ENCODE measurements around the gene SLC15A3. TPM values are rescaled to one million over a fixed set of nuclear protein-coding genes. Genes with fewer than 3 reads are reported as not detected.

Gene SLC15A3
- total RNA-seq, 1 donor from 2014 or later: 5.0 TPM

DNA sequence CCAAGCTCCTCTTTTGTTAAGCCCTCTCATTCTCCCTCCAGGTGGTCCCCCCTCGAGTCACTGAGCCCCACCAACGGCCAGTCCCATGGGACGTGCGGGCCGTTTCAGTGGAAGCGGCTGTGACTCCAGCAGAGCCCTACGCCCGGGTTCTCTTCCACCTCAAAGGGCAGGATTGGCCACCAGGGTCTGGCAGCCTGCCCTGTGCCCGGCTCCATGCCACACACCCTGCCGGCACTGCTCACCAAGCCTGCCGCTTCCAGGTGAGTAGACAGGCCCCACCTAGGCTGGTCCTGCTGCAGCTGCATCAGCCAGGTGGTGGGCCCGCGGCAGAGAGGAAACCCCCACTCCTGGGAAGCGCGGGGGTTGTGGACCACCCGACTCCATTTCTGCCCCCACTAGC is 24.4 kb downstream of the SLC15A3 start:
- Mint-ChIP-seq H3K36me3 (peaks cover 19% of the 10 kb centered on the region), H3K9me3 (no peaks in the 10 kb centered on the region), H3K4me3 (no peak overlapping the region), H3K27ac (no peak overlapping the region), H3K4me1 (peaks cover 12% of the 10 kb centered on the region), H3K27me3 (ENCODE audit: low read depth) (no peaks in the 10 kb centered on the region)
- TF ChIP-seq, protein P1, sequence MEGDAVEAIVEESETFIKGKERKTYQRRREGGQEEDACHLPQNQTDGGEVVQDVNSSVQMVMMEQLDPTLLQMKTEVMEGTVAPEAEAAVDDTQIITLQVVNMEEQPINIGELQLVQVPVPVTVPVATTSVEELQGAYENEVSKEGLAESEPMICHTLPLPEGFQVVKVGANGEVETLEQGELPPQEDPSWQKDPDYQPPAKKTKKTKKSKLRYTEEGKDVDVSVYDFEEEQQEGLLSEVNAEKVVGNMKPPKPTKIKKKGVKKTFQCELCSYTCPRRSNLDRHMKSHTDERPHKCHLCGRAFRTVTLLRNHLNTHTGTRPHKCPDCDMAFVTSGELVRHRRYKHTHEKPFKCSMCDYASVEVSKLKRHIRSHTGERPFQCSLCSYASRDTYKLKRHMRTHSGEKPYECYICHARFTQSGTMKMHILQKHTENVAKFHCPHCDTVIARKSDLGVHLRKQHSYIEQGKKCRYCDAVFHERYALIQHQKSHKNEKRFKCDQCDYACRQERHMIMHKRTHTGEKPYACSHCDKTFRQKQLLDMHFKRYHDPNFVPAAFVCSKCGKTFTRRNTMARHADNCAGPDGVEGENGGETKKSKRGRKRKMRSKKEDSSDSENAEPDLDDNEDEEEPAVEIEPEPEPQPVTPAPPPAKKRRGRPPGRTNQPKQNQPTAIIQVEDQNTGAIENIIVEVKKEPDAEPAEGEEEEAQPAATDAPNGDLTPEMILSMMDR (IDR thresholded peaks at IDR 0.05; ENCODE audit: unreplicated experiment): no peak
- DNase-seq (ENCODE audit: low spot score in 2 of 2, unreplicated experiment in 2 of 2): no peak

DNA sequence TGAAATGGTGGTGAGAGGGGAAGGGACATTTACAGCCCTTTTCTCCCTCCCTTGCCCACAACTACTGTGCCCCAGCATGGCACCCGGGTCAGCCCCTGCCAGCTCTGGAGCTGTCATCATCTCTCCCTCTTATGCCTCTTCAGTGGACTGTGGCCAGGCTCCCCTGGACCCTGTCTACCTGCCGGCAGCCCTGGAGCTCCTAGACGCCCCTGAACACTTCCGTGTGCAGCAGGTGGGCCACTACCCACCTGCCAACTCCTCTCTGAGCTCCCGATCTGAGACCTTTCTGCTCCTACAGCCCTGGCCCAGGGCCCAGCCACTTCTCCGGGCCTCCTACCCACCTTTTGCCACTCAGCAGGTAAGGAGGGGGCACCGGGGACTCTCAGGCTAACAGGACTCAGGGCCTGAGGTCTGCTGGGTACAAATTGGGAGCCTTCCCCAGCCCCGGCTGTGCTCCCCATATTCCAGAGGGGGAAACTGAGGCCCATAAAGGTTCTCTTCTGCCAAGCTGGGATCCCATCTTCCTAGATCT is 24.8 kb downstream of the SLC15A3 start:
- TF ChIP-seq, protein P1 (IDR thresholded peaks at IDR 0.05; ENCODE audit: unreplicated experiment): no peak
- peaks cover 21% of the 10 kb centered on the region for H3K36me3 Mint-ChIP-seq
- no peaks in the 10 kb centered on the region for H3K9me3 Mint-ChIP-seq
- H3K4me1 Mint-ChIP-seq: peaks cover 12% of the 10 kb centered on the region
- DNase-seq (ENCODE audit: low spot score in 2 of 2, unreplicated experiment in 2 of 2): no peak
- H3K27me3 Mint-ChIP-seq (ENCODE audit: low read depth): no peaks in the 10 kb centered on the region
- no peak overlapping the region for H3K27ac Mint-ChIP-seq
- H3K4me3 Mint-ChIP-seq: no peak overlapping the region

- H3K36me3 Mint-ChIP-seq: peaks cover 24% of the 10 kb centered on the region
Measured at GRCh38 chr11:60926500-60926899, 25.5 kb downstream of the SLC15A3 start.

GRCh38 chr11:60925868-60926267 is 26.1 kb downstream of the SLC15A3 start:
- H3K4me3 Mint-ChIP-seq: peak overlapping the region; percentile 80
- no peaks in the 10 kb centered on the region for H3K9me3 Mint-ChIP-seq
- no peak for DNase-seq (ENCODE audit: low spot score in 2 of 2, unreplicated experiment in 2 of 2)
- TF ChIP-seq, protein P1 (IDR thresholded peaks at IDR 0.05; ENCODE audit: unreplicated experiment): no peak
- peaks cover 12% of the 10 kb centered on the region for H3K4me1 Mint-ChIP-seq
- no peak overlapping the region for H3K27ac Mint-ChIP-seq
- no peaks in the 10 kb centered on the region for H3K27me3 Mint-ChIP-seq (ENCODE audit: low read depth)
- H3K36me3 Mint-ChIP-seq: peaks cover 25% of the 10 kb centered on the region

More at GRCh38 chr11:60926500-60926899, 25.5 kb downstream of the SLC15A3 start:
- Mint-ChIP-seq H3K27ac (no peak overlapping the region), H3K4me3 (no peak overlapping the region), H3K9me3 (no peaks in the 10 kb centered on the region), H3K4me1 (peaks cover 12% of the 10 kb centered on the region), H3K27me3 (ENCODE audit: low read depth) (no peaks in the 10 kb centered on the region)
- DNase-seq (ENCODE audit: low spot score in 2 of 2, unreplicated experiment in 2 of 2): no peak
- TF ChIP-seq, protein P1 (IDR thresholded peaks at IDR 0.05; ENCODE audit: unreplicated experiment): no peak

GRCh38 chr11:60924906-60925853 is 26.8 kb downstream of the SLC15A3 start:
- H3K27ac Mint-ChIP-seq: peak overlapping the region; percentile 45
- TF ChIP-seq, protein P1 (IDR thresholded peaks at IDR 0.05; ENCODE audit: unreplicated experiment): no peak
- peak overlapping the region; percentile 80 for H3K4me3 Mint-ChIP-seq
- H3K36me3 Mint-ChIP-seq: peaks cover 27% of the 10 kb centered on the region
- no peaks in the 10 kb centered on the region for H3K9me3 Mint-ChIP-seq
- peaks cover 12% of the 10 kb centered on the region for H3K4me1 Mint-ChIP-seq
- DNase-seq (ENCODE audit: low spot score in 2 of 2, unreplicated experiment in 2 of 2): no peak
- H3K27me3 Mint-ChIP-seq (ENCODE audit: low read depth): no peaks in the 10 kb centered on the region
